Measurements from ENCODE around the gene ZNF174.
A peak's percentile ranks its signal among the peaks of the same experiment; 100 is the strongest.

The ZNF174 gene

GRCh38 chr16:3400779-3401688, at the start of gene ZNF174, which contains the start of gene ZSCAN32:
TSS of gene ZNF174 (plus strand) at chr16:3401215. CDS start at chr16:3402005, 790 bp downstream.
TSS of gene ZSCAN32 (minus strand) at chr16:3401004. CDS start at chr16:3397557, 3,447 bp downstream.
- TF ChIP-seq, protein P1, sequence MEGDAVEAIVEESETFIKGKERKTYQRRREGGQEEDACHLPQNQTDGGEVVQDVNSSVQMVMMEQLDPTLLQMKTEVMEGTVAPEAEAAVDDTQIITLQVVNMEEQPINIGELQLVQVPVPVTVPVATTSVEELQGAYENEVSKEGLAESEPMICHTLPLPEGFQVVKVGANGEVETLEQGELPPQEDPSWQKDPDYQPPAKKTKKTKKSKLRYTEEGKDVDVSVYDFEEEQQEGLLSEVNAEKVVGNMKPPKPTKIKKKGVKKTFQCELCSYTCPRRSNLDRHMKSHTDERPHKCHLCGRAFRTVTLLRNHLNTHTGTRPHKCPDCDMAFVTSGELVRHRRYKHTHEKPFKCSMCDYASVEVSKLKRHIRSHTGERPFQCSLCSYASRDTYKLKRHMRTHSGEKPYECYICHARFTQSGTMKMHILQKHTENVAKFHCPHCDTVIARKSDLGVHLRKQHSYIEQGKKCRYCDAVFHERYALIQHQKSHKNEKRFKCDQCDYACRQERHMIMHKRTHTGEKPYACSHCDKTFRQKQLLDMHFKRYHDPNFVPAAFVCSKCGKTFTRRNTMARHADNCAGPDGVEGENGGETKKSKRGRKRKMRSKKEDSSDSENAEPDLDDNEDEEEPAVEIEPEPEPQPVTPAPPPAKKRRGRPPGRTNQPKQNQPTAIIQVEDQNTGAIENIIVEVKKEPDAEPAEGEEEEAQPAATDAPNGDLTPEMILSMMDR (IDR thresholded peaks at IDR 0.05; ENCODE audit: insufficient read depth, missing control alignments) = no peak
- DNase-seq (ENCODE audit: insufficient read length, low spot score) (peak; percentile 98), FAIRE-seq (no peak)

GRCh38 chr16:3355589-3355988, 45.4 kb upstream of the ZNF174 start, which contains the start of gene OR2C1:
TSS of gene OR2C1 (plus strand) at chr16:3355889. CDS start at chr16:3355941, 52 bp downstream.
- no peak for DNase-seq (ENCODE audit: insufficient read length, low spot score)
- TF ChIP-seq, protein P1 (IDR thresholded peaks at IDR 0.05; ENCODE audit: insufficient read depth, missing control alignments) = no peak
- FAIRE-seq = no peak

DNA sequence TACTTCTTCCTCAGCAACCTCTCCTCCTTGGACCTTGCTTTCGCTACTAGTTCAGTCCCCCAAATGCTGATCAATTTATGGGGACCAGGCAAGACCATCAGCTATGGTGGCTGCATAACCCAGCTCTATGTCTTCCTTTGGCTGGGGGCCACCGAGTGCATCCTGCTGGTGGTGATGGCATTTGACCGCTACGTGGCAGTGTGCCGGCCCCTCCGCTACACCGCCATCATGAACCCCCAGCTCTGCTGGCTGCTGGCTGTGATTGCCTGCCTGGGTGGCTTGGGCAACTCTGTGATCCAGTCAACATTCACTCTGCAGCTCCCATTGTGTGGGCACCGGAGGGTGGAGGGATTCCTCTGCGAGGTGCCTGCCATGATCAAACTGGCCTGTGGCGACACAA, 44.9 kb upstream of the ZNF174 start:
- DNase-seq (ENCODE audit: insufficient read length, low spot score) (no peak), FAIRE-seq (no peak)
- TF ChIP-seq, protein P1 (IDR thresholded peaks at IDR 0.05; ENCODE audit: insufficient read depth, missing control alignments) = no peak

DNA sequence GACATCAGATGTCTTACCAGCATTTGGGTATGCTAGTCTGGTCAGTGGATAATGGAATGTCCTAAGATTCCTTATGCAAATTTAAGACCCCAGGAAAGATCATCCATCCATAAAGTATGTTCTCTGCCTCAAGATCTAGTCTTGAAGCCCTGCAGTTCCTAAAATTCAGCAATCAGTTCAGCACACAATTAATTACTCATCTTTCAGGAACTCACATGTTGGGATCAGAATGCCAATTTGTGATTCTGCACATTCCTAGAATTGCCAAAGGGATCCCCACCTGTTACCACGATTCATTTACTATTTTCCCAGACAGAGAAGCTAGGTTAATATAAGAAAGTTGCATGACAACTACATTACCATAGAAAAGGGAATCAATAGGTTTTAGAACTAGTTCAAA, 42.1 kb upstream of the ZNF174 start:
- TF ChIP-seq, protein P1 (IDR thresholded peaks at IDR 0.05; ENCODE audit: insufficient read depth, missing control alignments) = no peak
- FAIRE-seq = no peak

GRCh38 chr16:3362931-3363330, 38.1 kb upstream of the ZNF174 start:
- no peak for DNase-seq (ENCODE audit: insufficient read length, low spot score)
- no peak for FAIRE-seq
- TF ChIP-seq, protein P1 (IDR thresholded peaks at IDR 0.05; ENCODE audit: insufficient read depth, missing control alignments) = no peak

More for the DNA sequence above, 42.1 kb upstream of the ZNF174 start:
- DNase-seq (ENCODE audit: insufficient read length, low spot score) = no peak

GRCh38 chr16:3363793-3364192, 37.2 kb upstream of the ZNF174 start:
- DNase-seq (ENCODE audit: insufficient read length, low spot score) = no peak
- FAIRE-seq = no peak
- TF ChIP-seq, protein P1 (IDR thresholded peaks at IDR 0.05; ENCODE audit: insufficient read depth, missing control alignments) = peak; percentile 8

All from D721Med (cell line).